ENCODE measurements around the gene ASAP2. TPM values are rescaled to one million over a fixed set of nuclear protein-coding genes. Genes with fewer than 3 reads are reported as not detected.

The ASAP2 gene
- total RNA-seq, 1 donor from 2014 or later: 58.0 TPM

- DNase-seq: no peak
Observed at GRCh38 chr2:9410108-9410507, 203.5 kb downstream of the ASAP2 start.

DNA sequence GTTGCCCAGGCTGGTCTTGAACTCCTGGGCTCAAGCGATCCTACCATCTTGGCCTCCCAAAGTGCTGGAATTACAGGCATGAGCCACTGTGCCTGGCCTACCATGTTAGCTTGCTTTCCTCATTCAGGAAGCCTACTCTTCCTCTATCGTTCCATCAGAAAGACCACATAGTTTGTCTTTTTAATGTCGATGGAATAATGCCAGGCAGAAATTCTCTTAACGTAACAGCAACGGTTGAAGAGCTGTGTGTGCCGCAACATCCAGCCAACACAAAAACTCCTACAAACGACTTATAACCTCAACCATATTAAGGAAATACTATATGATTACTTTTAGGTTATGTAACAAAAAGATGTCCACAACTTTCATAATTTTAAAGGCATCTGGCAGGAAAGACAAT, 206.2 kb downstream of the ASAP2 start:
- no peak for DNase-seq

DNA sequence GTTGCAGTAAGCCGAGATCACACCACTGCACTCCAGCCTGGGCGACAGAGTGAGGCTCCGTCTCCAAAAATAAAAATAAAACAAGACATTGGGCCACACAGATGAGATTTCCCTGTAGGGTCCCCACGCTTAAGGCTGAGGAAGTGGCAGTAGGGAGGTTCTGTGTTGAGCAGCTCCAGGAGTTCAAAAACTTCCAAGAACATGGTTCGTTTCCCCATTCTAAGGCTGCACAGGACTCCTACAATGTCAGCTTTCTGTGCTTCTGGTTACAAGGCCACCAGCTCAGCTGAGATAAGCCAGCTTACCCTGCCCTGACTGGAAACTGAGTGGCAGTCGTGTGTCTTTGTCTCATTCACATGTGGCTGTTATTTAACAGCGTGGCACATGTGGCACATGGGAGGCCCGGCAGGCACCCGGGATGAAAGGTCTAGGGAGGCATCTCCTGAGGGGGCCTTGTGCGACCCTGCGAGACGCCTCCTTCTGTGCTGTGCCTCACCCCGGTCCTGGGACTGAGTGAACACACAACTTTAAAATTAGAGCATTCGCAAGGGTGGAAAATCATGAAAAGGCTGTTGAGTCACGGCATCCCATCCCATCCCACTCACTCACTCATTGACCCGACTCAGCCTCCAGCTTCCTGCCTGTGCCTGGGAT, 209.0 kb downstream of the ASAP2 start:
- DNase-seq: no peak

DNA sequence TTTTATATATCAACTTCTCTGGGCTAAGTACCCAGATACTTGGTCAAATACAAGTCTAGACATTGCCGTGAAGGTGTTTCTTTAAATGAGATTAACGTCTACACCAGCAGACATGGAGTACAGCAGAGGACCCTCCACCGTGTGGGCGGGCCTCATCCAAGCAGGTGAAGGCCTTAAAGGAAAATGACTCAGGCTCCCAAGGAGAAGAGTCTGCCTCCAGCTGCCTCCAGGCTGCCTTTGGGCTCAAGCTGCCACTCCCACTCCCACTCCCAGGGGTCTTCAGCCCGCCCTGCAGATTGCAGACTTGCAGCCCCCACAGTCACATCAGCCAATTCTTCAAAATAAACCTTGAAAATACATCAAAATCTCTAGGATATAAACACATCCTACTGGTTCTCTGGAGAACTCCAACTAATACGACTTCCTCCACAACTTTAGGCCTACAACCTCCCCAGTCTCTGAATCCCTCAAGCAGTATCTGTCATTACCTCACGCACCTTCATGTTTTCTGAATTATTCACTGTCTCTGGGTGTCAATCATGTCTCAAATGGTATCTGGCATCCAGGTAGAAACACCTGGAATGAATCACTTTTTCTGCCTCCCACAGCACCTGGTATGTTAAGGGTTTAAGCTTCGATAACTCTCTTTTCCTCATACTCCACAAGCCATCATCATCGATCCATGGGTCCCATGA, 209.8 kb downstream of the ASAP2 start:
- no peak for DNase-seq

DNA sequence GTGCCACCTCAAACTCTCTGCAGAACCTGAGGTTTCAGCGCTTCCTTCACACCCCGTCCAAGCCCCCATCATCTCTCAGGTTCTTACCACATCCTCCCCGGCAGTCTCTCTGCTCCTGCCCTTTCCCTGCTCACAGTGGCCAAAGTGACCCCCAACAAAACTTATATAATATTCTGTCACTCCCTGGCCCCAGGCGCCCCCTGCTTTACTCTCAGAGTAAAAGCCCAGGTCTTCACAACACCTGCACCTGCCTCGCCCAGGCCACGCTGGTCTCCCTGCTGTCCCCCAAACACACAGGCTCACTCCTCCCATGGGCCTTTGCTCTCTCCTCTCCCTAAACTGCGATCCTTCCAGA, 210.3 kb downstream of the ASAP2 start:
- DNase-seq: no peak

DNA sequence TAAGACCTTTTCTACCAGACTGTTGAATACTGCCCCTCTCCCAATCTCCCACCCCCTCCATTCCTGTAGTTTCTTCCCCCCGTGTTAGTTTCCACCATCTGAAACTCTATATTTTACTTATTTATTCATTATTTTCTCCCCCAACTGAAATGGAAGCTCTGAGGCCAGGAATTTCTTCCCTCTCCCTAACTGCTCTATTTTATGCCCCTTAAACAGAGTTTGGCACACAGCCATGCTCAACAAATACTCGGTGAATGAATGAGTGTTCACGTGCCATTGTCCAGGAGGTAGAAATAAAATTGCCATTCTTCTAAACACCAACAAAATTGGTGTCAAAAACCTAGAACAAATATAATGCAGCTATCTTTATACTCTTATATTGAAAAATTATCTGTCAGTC, 211.1 kb downstream of the ASAP2 start:
- peak; percentile 47 for DNase-seq

DNA sequence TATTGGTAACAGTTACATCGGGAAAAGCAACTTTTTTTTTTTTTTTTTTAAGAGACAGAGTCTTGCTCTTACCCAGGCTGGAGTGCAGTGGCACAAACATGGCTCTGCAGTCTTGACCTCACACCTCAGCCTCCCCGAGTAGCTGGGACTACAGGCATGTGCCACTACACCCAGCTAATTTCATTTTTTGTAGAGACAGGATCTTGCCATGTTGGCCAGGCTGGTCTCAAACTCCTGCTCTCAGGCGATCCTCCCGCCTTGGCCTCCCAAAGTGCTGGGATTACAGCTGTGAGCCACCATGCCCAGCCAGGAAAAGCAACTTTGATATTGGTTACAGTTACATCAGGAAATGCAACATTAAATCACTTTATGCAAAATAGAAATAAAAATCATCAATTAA, 212.1 kb downstream of the ASAP2 start:
- no peak for DNase-seq

GRCh38 chr2:9419541-9419940, 212.9 kb downstream of the ASAP2 start:
- DNase-seq: no peak

DNA sequence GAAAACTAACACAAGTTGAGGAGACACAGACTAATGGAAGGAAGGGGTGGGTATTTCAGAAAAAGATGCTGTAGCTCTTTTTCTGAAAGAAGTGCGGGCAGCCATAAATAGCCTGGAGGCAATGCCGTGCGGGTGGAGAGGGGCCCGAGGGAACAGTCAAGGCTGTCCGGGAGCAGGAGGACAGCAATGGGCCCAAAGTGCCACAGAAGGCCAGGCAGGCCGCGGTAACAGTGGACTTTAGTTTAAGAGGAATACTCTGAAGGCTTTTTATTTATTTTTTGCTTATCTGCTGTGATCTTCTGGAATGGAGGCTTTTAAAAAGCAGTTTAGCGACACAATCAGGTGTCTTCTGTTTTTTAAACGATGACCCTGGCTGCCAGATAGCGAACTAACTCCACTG, 213.9 kb downstream of the ASAP2 start:
- DNase-seq: no peak

DNA sequence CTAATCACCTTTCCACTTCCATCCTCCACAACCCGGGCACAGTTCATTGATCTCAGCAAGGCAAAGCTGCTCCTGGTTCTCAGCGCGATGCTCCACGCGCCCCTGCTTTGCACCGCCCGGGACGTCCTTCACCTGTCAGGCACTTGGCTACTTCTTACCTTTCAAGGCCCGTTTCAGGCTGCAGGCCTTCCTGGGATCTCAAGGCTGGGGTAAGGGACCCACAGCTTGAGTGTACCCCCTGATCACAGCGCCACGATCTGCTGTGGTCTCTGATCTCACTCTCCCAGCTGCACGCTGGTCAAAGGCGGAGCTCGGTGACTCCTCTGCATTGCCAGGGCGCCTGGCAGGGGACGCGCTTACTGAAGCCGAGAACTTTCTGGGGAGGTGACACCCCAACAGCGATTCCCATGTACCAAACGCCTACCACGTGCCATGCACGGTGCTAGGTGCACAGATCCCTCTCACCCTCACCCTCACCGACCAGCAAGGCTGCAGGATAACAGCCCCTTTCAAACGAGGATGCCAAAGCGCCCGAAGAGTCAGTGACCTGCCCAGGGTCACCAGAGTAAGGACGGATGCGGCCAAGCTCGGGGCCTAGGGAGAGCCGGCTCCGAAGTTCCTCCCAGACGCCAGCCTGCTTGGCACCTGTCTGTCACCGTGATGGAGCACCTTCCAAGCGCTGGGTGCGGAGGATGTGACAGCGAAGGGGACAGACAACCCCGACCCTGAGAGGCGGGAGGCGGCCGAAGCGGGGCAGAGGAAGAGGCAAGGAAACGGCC, 215.9 kb downstream of the ASAP2 start:
- peak; percentile 52 for DNase-seq

- DNase-seq: peak; percentile 99
Observed at GRCh38 chr2:9423100-9423921, 216.7 kb downstream of the ASAP2 start, which contains the start of the genes CPSF3 and ITGB1BP1. CPSF3 (plus strand) TSS chr2:9423654; CDS start chr2:9423774, 120 bp downstream. ITGB1BP1 (minus strand) TSS chr2:9423528; CDS start chr2:9418697, 4,831 bp downstream.

- DNase-seq: peak; percentile 62
Observed at GRCh38 chr2:9423922-9424272, 217.3 kb downstream of the ASAP2 start.

GRCh38 chr2:9424447-9425164, 218.0 kb downstream of the ASAP2 start:
- DNase-seq: no peak

GRCh38 chr2:9428965-9429577, 222.5 kb downstream of the ASAP2 start:
- no peak for DNase-seq

DNA sequence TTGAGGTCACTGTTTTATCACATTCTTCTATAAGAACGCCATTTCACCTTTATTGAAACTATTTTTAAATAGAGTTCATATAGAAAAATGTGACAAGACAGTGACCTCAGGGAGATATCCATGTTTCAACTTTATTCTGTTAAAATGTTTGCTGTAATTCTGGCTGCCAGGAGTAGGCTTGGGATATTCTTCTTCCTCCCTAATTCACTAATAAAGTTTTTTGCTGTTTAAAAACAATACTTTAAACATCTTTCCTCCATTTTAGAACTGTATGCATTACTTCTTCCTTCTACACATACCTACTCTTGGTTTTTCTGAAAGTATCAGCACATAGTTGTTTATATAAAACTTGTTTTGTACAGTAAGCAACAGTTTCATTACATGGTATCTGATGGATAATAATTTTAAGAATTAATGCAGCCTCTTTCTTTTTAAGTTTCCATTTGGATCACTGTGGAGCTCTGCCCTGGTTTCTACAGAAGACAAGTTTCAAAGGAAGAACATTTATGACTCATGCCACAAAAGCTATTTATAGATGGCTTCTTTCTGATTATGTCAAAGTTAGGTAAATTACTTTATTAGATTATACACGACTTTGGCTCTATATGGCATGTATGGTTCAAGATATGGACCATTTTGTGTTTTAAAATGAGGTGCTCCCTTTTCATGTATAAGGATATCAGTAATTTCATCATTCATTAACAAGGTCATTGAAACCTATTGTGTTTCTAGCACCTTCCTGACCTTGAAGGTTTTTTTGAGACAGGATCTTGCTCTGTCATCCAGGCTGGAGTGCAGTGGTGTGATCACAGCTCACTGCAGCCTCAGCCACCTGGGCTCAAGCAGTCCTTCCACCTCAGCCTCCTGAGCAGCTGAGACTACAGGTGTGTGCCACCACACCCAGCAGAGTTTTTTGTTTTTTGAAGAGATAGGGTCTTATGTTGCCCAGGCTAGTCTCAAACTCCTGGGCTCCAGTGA, 224.0 kb downstream of the ASAP2 start:
- DNase-seq: peak; percentile 50

GRCh38 chr2:9434489-9434888, 227.9 kb downstream of the ASAP2 start:
- no peak for DNase-seq

GRCh38 chr2:9439536-9439935, 232.9 kb downstream of the ASAP2 start:
- no peak for DNase-seq

GRCh38 chr2:9440058-9440727, 233.6 kb downstream of the ASAP2 start:
- DNase-seq: no peak

GRCh38 chr2:9441556-9441955, 234.9 kb downstream of the ASAP2 start:
- DNase-seq: no peak

DNA sequence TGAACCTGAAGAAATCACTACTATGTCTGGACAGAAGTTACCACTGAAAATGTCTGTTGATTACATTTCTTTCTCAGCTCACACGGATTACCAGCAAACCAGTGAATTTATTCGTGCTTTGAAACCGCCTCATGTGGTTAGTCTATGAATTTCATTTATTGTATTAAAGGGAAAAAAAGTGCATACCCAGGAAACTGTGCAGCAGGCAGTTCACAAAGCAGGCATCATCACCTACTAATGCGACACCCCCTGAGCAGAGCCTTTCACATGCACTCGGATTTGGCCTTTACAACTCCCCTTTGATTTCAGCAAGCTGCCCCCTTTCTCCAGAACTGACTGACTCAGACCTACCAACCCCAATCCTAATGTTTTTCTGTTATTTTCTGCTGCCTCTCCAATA, 236.9 kb downstream of the ASAP2 start:
- no peak for DNase-seq
